Osteocyte (in vitro differentiated cells): ENCODE data around the gene VWF. TPM values are rescaled to one million over a fixed set of nuclear protein-coding genes. Genes with fewer than 3 reads are reported as not detected.

Experiments used
- DNase-seq: peaks from one replicate; pipeline ENCODE4 v3.0.0; 2021; ENCODE audit warnings: mixed read lengths; ENCODE audit not compliant: unreplicated experiment; ENCODE audit errors: extremely low spot score
- H3K27ac Mint-ChIP-seq: one replicate; pipeline ENCODE4 v1.8.0; 2021; ENCODE audit warnings: mild to moderate bottlenecking, mixed read lengths; ENCODE audit not compliant: unreplicated experiment
- H3K27me3 Mint-ChIP-seq: one replicate; pipeline ENCODE4 v1.8.0; 2021; ENCODE audit warnings: mixed read lengths; ENCODE audit not compliant: unreplicated experiment
- H3K36me3 Mint-ChIP-seq: one replicate; pipeline ENCODE4 v1.8.0; 2021; ENCODE audit warnings: mixed read lengths; ENCODE audit not compliant: unreplicated experiment
- H3K4me1 Mint-ChIP-seq: one replicate; pipeline ENCODE4 v1.8.0; 2021; ENCODE audit warnings: mixed read lengths; ENCODE audit not compliant: unreplicated experiment
- H3K4me3 Mint-ChIP-seq: one replicate; pipeline ENCODE4 v1.8.0; 2021; ENCODE audit warnings: mild to moderate bottlenecking, moderate library complexity, mixed read lengths; ENCODE audit not compliant: unreplicated experiment
- H3K9me3 Mint-ChIP-seq: one replicate; pipeline ENCODE4 v1.8.0; 2021; ENCODE audit warnings: mixed read lengths; ENCODE audit not compliant: unreplicated experiment
- total RNA-seq: library from RNA; stranded (reverse); gene quantifications from 2 replicates; pipeline ENCODE4 v1.2.1, GENCODE V29; 2021
- TF ChIP-seq, protein P1 (sequence below): fragments of 200-600 bp; sonication (generic); IDR thresholded peaks from 2 replicates; pipeline ENCODE4 v1.5.0; 2021; ENCODE audit warnings: antibody characterized with exemption, mild to moderate bottlenecking, moderate library complexity

Gene VWF
- total RNA-seq, 1 donor from 2014 or later = 0.13 TPM

GRCh38 chr12:5904969-5905368, 219.5 kb downstream of the VWF start:
- TF ChIP-seq, protein P1, sequence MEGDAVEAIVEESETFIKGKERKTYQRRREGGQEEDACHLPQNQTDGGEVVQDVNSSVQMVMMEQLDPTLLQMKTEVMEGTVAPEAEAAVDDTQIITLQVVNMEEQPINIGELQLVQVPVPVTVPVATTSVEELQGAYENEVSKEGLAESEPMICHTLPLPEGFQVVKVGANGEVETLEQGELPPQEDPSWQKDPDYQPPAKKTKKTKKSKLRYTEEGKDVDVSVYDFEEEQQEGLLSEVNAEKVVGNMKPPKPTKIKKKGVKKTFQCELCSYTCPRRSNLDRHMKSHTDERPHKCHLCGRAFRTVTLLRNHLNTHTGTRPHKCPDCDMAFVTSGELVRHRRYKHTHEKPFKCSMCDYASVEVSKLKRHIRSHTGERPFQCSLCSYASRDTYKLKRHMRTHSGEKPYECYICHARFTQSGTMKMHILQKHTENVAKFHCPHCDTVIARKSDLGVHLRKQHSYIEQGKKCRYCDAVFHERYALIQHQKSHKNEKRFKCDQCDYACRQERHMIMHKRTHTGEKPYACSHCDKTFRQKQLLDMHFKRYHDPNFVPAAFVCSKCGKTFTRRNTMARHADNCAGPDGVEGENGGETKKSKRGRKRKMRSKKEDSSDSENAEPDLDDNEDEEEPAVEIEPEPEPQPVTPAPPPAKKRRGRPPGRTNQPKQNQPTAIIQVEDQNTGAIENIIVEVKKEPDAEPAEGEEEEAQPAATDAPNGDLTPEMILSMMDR = no peak
- Mint-ChIP-seq H3K27me3 (peaks cover 24% of the 10 kb centered on the region), H3K4me3 (no peak overlapping the region), H3K27ac (no peak overlapping the region), H3K9me3 (no peaks in the 10 kb centered on the region), H3K4me1 (no peaks in the 10 kb centered on the region), H3K36me3 (no peaks in the 10 kb centered on the region)
- peak; percentile 65 for DNase-seq

GRCh38 chr12:5904441-5904840, 220.0 kb downstream of the VWF start:
- DNase-seq = peak; percentile 77
- no peak overlapping the region for H3K4me3 Mint-ChIP-seq
- H3K9me3 Mint-ChIP-seq = no peaks in the 10 kb centered on the region
- H3K27me3 Mint-ChIP-seq = peaks cover 28% of the 10 kb centered on the region
- H3K36me3 Mint-ChIP-seq = no peaks in the 10 kb centered on the region
- TF ChIP-seq, protein P1 = no peak
- H3K4me1 Mint-ChIP-seq = no peaks in the 10 kb centered on the region
- no peak overlapping the region for H3K27ac Mint-ChIP-seq

DNA sequence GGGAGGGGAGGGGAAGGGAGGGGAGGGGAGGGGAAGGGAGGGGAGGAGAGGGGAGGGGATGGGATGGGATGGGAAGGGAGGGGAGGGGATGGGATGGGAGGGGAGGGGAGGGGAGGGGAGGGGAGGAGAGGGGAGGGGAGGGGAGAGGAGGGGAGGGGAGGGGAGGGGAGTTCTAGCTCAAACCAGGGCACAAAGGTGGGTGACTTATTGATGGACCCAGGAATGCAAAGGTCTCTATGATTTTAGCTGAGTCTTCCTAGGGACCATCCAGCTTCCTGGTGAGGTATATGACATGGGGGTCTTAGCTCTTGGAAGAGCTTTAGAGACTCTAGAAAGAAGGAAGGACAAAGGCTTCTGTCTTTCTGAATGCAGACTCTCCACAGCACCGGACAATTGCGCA, 221.7 kb downstream of the VWF start:
- Mint-ChIP-seq H3K27ac (no peak overlapping the region), H3K4me1 (no peaks in the 10 kb centered on the region), H3K4me3 (no peak overlapping the region), H3K9me3 (no peaks in the 10 kb centered on the region), H3K36me3 (no peaks in the 10 kb centered on the region), H3K27me3 (peaks cover 33% of the 10 kb centered on the region)
- TF ChIP-seq, protein P1 = no peak
- no peak for DNase-seq

DNA sequence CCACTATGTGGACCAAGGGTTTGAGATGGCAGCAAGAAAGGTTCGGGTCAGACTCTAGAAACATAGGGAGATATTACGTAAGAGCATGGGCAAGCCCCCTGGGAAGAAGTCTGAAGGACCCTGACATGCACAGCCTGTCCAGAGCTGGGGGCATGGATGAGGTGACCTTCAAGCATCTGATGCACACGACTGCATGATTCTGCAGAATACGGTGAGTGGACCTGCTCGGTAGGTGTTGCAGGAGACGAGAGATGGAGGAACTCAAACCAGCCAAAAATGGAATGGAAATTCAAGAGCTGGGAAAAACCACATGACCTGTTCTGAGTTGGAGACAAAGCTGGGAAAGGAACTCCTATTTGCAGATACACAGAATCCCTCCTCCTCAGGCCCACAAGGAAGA, 223.1 kb downstream of the VWF start:
- no peak overlapping the region for H3K4me3 Mint-ChIP-seq
- TF ChIP-seq, protein P1 = no peak
- H3K36me3 Mint-ChIP-seq = no peaks in the 10 kb centered on the region
- DNase-seq = no peak
- peaks cover 43% of the 10 kb centered on the region for H3K27me3 Mint-ChIP-seq
- no peaks in the 10 kb centered on the region for H3K9me3 Mint-ChIP-seq
- no peak overlapping the region for H3K27ac Mint-ChIP-seq
- H3K4me1 Mint-ChIP-seq = no peaks in the 10 kb centered on the region

GRCh38 chr12:5900533-5901205, 223.8 kb downstream of the VWF start:
- Mint-ChIP-seq H3K27me3 (peaks cover 47% of the 10 kb centered on the region), H3K4me3 (no peak overlapping the region), H3K9me3 (no peaks in the 10 kb centered on the region), H3K4me1 (no peaks in the 10 kb centered on the region), H3K27ac (no peak overlapping the region), H3K36me3 (no peaks in the 10 kb centered on the region)
- TF ChIP-seq, protein P1 = no peak
- peak; percentile 59 for DNase-seq
